Measurements from ENCODE around the gene GPR6.

GPR6 gene

GRCh38 chr6:109979033-109979921, 1.2 kb downstream of the GPR6 start:
- no peak overlapping the region for H3K4me3 Mint-ChIP-seq

DNA sequence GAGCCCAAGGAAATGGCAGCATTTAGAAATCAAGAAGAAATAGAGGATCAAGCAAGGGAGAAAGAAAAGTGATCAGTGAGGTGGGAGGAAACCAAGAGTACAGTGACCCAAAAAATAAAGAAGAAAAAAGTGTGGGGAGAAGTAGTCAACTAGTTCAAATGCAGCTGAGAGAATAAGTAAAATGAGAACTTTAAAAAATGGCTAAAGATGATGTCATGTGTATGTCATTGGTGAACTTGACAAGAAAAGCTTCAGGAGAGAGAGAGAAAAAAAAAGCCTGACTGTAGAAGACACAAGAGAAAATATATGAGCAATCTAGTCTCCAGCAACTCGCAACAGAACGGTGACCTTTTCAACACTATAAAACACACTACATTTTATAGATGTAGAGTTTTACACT, 6.3 kb downstream of the GPR6 start:
- Mint-ChIP-seq H3K4me1 (no peaks in the 10 kb centered on the region), H3K9me3 (no peaks in the 10 kb centered on the region), H3K27ac (no peak overlapping the region), H3K36me3 (no peaks in the 10 kb centered on the region), H3K4me3 (no peak overlapping the region)
- no peak for ATAC-seq
- DNase-seq (ENCODE audit: low spot score in 2 of 2): no peak

More at GRCh38 chr6:109979033-109979921, 1.2 kb downstream of the GPR6 start:
- DNase-seq (ENCODE audit: low spot score in 2 of 2) (no peak), ATAC-seq (peak; percentile 38)
- Mint-ChIP-seq H3K36me3 (no peaks in the 10 kb centered on the region), H3K9me3 (no peaks in the 10 kb centered on the region), H3K27ac (no peak overlapping the region), H3K4me1 (no peaks in the 10 kb centered on the region)

- no peaks in the 10 kb centered on the region for H3K9me3 Mint-ChIP-seq
- no peak overlapping the region for H3K4me3 Mint-ChIP-seq
- DNase-seq (ENCODE audit: low spot score in 2 of 2): no peak
- H3K27ac Mint-ChIP-seq: no peak overlapping the region
- no peak for ATAC-seq
- no peaks in the 10 kb centered on the region for H3K4me1 Mint-ChIP-seq
- no peaks in the 10 kb centered on the region for H3K36me3 Mint-ChIP-seq
Measured at GRCh38 chr6:109987196-109987595, 9.1 kb downstream of the GPR6 start.

- Mint-ChIP-seq H3K4me1 (no peaks in the 10 kb centered on the region), H3K4me3 (no peak overlapping the region), H3K9me3 (no peaks in the 10 kb centered on the region), H3K27ac (no peak overlapping the region), H3K36me3 (no peaks in the 10 kb centered on the region)
- DNase-seq (ENCODE audit: low spot score in 2 of 2) (no peak), ATAC-seq (no peak)
Measured at GRCh38 chr6:109991201-109992101, 13.3 kb downstream of the GPR6 start.

DNA sequence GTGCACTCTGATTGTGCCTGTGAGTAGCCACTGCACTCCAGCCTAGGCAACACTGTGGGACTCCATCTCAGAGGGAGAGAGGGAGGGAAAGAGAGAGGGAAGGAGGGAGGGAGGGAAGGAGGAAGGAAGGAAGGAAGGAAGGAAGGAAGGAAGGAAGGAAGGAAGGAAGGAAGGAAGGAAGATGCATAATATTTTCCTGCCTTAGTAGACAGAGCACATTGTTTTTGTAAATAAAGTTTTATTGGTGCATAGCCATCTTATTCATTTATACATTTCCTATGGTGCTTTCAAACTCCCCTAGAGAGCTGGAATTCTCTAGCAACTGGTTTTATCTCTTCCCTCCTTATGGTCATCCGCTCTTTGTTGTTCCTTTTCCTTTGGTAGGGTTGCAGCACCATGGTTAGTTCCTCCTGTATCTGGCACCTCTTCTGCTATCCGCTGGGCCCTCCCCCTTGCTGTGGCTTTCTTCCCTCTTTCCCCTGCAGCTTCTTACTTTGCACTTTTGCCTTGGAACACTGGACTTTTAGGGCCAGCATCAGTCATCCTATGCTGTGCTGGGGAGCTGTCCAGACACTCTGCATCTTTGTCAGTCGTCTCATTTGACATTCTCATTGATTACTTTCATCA, 20.2 kb downstream of the GPR6 start:
- H3K36me3 Mint-ChIP-seq: no peaks in the 10 kb centered on the region
- DNase-seq (ENCODE audit: low spot score in 2 of 2) (no peak), ATAC-seq (no peak)
- H3K27ac Mint-ChIP-seq: no peak overlapping the region
- no peak overlapping the region for H3K4me3 Mint-ChIP-seq
- H3K9me3 Mint-ChIP-seq: no peaks in the 10 kb centered on the region
- no peaks in the 10 kb centered on the region for H3K4me1 Mint-ChIP-seq

- Mint-ChIP-seq H3K36me3 (no peaks in the 10 kb centered on the region), H3K27ac (no peak overlapping the region)
- no peak for ATAC-seq
Measured at GRCh38 chr6:109999740-110000139, 21.6 kb downstream of the GPR6 start.

DNA sequence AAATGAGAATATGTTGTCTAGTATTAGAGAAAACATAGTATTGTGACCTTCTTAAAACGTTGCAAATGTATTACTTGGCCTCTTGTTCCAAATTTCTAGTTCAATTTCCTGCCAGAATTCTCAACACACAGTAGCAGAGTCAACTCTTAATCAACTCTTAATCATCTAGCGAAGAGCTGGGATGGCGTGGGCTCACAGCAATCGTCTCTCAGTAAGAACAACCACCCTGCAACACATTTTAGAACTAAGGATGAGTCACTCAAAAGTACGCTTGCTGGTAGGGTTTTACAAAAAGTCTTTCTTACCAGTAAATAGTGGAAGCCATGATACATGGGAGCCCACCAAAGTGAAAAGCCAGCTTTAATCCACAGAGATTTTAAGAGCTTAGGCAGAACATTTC, 24.6 kb downstream of the GPR6 start:
- Mint-ChIP-seq H3K36me3 (no peaks in the 10 kb centered on the region), H3K4me1 (no peaks in the 10 kb centered on the region), H3K27ac (no peak overlapping the region), H3K4me3 (no peak overlapping the region), H3K9me3 (no peaks in the 10 kb centered on the region)
- ATAC-seq: peak; percentile 61
- no peak for DNase-seq (ENCODE audit: low spot score in 2 of 2)

More at GRCh38 chr6:109999740-110000139, 21.6 kb downstream of the GPR6 start:
- Mint-ChIP-seq H3K4me3 (no peak overlapping the region), H3K9me3 (no peaks in the 10 kb centered on the region), H3K4me1 (no peaks in the 10 kb centered on the region)
- no peak for DNase-seq (ENCODE audit: low spot score in 2 of 2)

DNA sequence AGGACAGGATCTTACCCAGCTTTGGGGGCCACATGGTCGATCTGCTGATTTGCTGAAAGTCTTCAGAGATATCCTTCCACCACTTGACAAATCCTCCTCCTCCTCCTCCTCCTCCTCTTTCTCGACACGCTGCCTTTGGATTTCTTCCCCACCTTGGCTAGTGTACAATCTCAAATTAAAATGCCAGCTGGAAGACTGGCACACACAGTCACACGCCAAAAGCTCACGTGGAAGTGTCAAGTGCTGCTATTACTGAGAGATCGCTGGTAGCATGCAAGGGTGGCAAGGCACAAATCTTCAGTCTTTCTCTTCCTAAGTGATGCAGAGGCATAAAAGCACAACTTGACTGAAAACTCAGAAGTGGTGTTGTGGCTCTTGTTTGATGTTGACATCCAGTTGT, 35.3 kb downstream of the GPR6 start:
- DNase-seq (ENCODE audit: low spot score in 2 of 2) (no peak), ATAC-seq (no peak)
- H3K4me1 Mint-ChIP-seq: no peaks in the 10 kb centered on the region
- no peak overlapping the region for H3K27ac Mint-ChIP-seq
- no peaks in the 10 kb centered on the region for H3K9me3 Mint-ChIP-seq
- H3K4me3 Mint-ChIP-seq: no peak overlapping the region
- H3K36me3 Mint-ChIP-seq: no peaks in the 10 kb centered on the region

- DNase-seq (ENCODE audit: low spot score in 2 of 2): no peak
- Mint-ChIP-seq H3K27ac (no peak overlapping the region), H3K4me1 (no peaks in the 10 kb centered on the region), H3K9me3 (no peaks in the 10 kb centered on the region), H3K36me3 (no peaks in the 10 kb centered on the region), H3K4me3 (no peak overlapping the region)
- no peak for ATAC-seq
Measured at GRCh38 chr6:110015206-110015605, 37.1 kb downstream of the GPR6 start.

- H3K9me3 Mint-ChIP-seq: no peaks in the 10 kb centered on the region
- ATAC-seq (no peak), DNase-seq (ENCODE audit: low spot score in 2 of 2) (no peak)
- no peak overlapping the region for H3K4me3 Mint-ChIP-seq
- H3K36me3 Mint-ChIP-seq: no peaks in the 10 kb centered on the region
- H3K4me1 Mint-ChIP-seq: peaks cover 8% of the 10 kb centered on the region
- H3K27ac Mint-ChIP-seq: no peak overlapping the region
Measured at GRCh38 chr6:110017306-110017705, 39.2 kb downstream of the GPR6 start.

DNA sequence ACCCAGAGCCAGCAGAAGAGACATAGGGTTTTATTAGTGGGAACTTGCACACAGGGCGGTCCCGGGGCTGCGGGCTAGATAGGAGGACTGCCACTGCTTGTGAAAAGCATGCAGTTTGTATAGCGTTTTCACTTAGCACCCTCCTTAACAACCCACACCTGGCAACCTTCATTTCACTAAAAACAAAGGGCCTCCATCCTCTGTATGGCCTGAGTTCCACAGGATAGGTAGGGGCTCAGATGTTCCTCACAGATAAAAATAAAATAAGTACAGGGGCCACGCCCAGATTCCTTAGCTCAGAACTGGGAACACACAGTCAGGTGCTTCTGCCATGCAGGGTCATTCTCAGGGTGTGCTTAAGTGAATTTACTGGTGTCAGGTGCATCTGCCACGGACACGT, 39.8 kb downstream of the GPR6 start:
- Mint-ChIP-seq H3K4me3 (no peak overlapping the region), H3K36me3 (no peaks in the 10 kb centered on the region), H3K27ac (no peak overlapping the region), H3K9me3 (no peaks in the 10 kb centered on the region), H3K4me1 (peaks cover 8% of the 10 kb centered on the region)
- DNase-seq (ENCODE audit: low spot score in 2 of 2) (no peak), ATAC-seq (no peak)

GRCh38 chr6:110018486-110018885, 40.4 kb downstream of the GPR6 start:
- Mint-ChIP-seq H3K27ac (no peak overlapping the region), H3K36me3 (no peaks in the 10 kb centered on the region), H3K4me1 (peaks cover 8% of the 10 kb centered on the region), H3K9me3 (no peaks in the 10 kb centered on the region), H3K4me3 (no peak overlapping the region)
- no peak for ATAC-seq
- no peak for DNase-seq (ENCODE audit: low spot score in 2 of 2)

DNA sequence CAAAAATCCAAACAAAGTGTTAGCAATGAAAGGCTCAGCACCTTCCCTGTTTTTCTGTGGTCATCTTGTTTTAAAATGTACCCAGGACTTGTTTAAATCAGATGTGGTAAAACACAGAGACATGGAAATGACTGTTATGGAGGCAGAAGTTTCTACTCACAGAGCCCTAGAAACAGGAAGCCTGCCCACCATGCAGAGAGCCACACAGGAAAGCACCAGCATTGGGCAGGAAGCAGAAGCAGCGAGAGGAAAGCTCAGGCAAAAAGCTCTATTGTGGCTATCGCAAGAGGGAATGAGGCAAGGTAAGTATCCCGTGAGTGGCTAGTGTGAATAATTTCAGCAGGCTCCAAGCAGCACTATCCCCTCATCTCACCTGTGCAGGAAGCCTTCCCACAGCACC, 42.8 kb downstream of the GPR6 start:
- H3K4me3 Mint-ChIP-seq: no peak overlapping the region
- ATAC-seq (peak; percentile 56), DNase-seq (ENCODE audit: low spot score in 2 of 2) (no peak)
- peak overlapping the region; percentile 39 for H3K27ac Mint-ChIP-seq
- H3K9me3 Mint-ChIP-seq: no peaks in the 10 kb centered on the region
- no peaks in the 10 kb centered on the region for H3K36me3 Mint-ChIP-seq
- peaks cover 8% of the 10 kb centered on the region for H3K4me1 Mint-ChIP-seq

DNA sequence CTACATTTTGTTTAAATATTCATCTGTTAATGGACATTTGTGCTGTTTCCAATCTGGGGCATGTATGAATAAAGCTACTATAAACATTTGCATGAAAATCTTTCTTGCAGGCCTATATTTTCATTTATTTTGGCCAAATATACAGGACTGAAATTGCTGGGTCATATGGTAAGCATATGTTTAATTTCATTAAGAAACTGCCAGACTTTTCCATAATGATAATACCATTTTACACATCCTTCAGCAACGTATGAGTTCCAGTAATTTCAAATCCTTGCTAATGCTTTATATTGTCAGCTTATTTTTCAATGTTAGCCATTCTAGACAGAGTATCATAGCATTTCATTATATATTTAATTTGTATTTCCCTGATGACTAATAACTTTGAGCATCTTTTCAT, 51.0 kb downstream of the GPR6 start:
- H3K4me1 Mint-ChIP-seq: no peaks in the 10 kb centered on the region
- H3K27ac Mint-ChIP-seq: no peak overlapping the region
- ATAC-seq: no peak
- DNase-seq (ENCODE audit: low spot score in 2 of 2): no peak
- no peaks in the 10 kb centered on the region for H3K36me3 Mint-ChIP-seq
- H3K9me3 Mint-ChIP-seq: no peaks in the 10 kb centered on the region
- no peak overlapping the region for H3K4me3 Mint-ChIP-seq
